K562 (cell line): Measurements from ENCODE around the gene PGM2L1. TPM values are rescaled to one million over a fixed set of nuclear protein-coding genes. Genes with fewer than 3 reads are reported as not detected.
A peak's percentile ranks its signal among the peaks of the same experiment; 100 is the strongest.

ENCODE experiments used
- KLF16 ChIP-seq: IDR thresholded peaks from 2 replicates; pipeline ENCODE4 v1.6.1; 2016; ENCODE audit warnings: antibody characterized with exemption
- MEF2D ChIP-seq: conservative IDR thresholded peaks from 2 replicates; pipeline ENCODE4 v1.6.1; 2016; ENCODE audit warnings: low read depth, missing genetic modification characterization, missing compliant biosample characterization
- NCOA4 ChIP-seq: fragments of 450-650 bp; IDR thresholded peaks from 2 replicates; pipeline ENCODE4 v1.6.1; 2018; ENCODE audit warnings: mild to moderate bottlenecking; ENCODE audit not compliant: partially characterized antibody
- PHB2 ChIP-seq: fragments of 450-650 bp; IDR thresholded peaks from 2 replicates; pipeline ENCODE4 v1.6.1; 2017; ENCODE audit warnings: low read depth
- RCOR1 ChIP-seq, 2 experiments: IDR thresholded peaks; 2 replicates each; pipeline ENCODE4 v1.6.1; 2012; ENCODE audit warnings: low read depth in 2 of 2, low read length in 2 of 2, borderline replicate concordance in 1 of 2, improper control_type of control experiment in 1 of 2
- RUNX1 ChIP-seq: sonication (generic); IDR thresholded peaks from 2 replicates; pipeline ENCODE4 v1.6.1; 2016; ENCODE audit warnings: antibody characterized with exemption, low read depth
- ZNF76 ChIP-seq: fragments of 250-450 bp; sonication (Bioruptor Pico); IDR thresholded peaks from 2 replicates; pipeline ENCODE4 v1.4.0; 2020; ENCODE audit warnings: mild to moderate bottlenecking, moderate library complexity, borderline replicate concordance
- polyA plus RNA-seq, 8 experiments: library from polyadenylated mRNA; depleted of rRNA in 4 of 8; stranded (reverse) in 5 of 8; unstranded in 3 of 8; fragments of >200 nt; fragmentation: Nextera tagmentation in 2 of 8; fragmentation: Illumina TruSeq in 1 of 8; extraction: Ambion mirVana in 2 of 8; extraction: Trizol in 1 of 8; gene quantifications; 2 replicates each; pipeline versions ENCODE4 v1.2.1 to v1.2.3, GENCODE V29; 2011 to 2014; ENCODE audit warnings: inconsistent platforms in 1 of 8, missing spikeins in 1 of 8
- total RNA-seq, 7 experiments: library from RNA; depleted of rRNA in 6 of 7; stranded (reverse); fragments of >200 nt in 6 of 7; fragmentation: Illumina TruSeq in 2 of 7; extraction: Trizol in 2 of 7; gene quantifications; 2 replicates each; pipeline versions ENCODE4 v1.2.1 to v1.2.3, GENCODE V29; 2011 to 2021; ENCODE audit warnings: low replicate concordance in 1 of 7
- TF ChIP-seq, protein P1 (sequence below): fragments of 250-450 bp; sonication (Bioruptor Pico); IDR thresholded peaks from 2 replicates; pipeline ENCODE4 v1.8.0; 2022; ENCODE audit warnings: inconsistent platforms
- TF ChIP-seq, protein P2 (sequence below): fragments of 200-600 bp; sonication (generic); IDR thresholded peaks from one replicate; pipeline ENCODE4 v1.6.1; 2012; ENCODE audit warnings: mild to moderate bottlenecking, low read depth, low read length, inconsistent platforms
- TF ChIP-seq, protein P3 (sequence below): fragments of 450-650 bp; formaldehyde crosslinking; IDR thresholded peaks from 2 replicates; pipeline ENCODE4 v1.4.0; 2020; ENCODE audit warnings: mild to moderate bottlenecking, moderate library complexity

PGM2L1 gene
- total and polyA plus RNA-seq, 9 of the 15 experiments (the other 6 are each of a cell fraction or from before 2014, with no cell fraction given) = 0.32 to 0.95 (median 0.63) TPM

DNA sequence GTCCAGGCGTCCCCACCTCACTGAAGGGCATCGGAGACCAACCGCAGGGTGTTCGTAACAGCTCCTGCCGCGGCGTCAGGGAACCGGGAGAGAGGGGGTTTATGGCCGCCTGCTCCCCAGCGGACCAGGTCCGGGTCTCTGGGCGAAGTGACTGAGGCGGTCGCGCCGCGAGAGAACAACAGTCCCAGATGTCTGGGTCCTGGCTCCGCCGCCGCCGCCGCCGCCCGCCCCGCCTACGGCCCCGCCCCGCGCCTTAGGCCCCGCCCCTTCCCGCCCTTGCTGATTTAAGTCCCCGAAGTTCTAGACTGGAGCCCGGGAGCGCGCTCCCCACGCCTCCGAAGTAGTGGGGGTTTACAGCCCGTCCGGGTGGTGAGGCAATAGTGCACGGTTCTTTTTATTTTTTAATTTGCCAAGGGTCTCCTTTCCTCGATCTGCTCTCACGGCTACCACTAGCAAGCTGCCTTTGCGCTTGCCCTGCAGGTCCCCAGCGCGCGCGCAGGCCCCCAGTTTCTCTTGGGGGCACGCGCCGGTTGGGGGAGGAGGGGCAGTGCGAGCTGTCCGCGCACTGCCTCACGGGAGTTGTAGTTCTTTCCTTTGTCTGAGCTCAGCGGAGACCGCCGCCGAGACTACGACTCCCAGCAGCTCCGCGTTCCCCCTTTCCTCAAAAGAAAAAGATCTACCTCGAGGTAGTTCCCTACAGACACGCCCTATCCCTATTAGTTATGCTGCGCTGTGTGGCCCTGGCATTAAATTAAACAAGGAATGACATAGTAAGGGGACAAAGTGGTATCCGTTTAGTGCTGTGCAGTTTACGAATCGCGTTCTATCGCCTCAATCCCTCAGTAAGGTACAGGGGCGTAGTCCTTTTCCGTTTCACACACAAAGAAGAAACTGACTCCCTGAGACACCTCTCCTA lies at the start of gene PGM2L1 (continued):
- TF ChIP-seq, protein P1, sequence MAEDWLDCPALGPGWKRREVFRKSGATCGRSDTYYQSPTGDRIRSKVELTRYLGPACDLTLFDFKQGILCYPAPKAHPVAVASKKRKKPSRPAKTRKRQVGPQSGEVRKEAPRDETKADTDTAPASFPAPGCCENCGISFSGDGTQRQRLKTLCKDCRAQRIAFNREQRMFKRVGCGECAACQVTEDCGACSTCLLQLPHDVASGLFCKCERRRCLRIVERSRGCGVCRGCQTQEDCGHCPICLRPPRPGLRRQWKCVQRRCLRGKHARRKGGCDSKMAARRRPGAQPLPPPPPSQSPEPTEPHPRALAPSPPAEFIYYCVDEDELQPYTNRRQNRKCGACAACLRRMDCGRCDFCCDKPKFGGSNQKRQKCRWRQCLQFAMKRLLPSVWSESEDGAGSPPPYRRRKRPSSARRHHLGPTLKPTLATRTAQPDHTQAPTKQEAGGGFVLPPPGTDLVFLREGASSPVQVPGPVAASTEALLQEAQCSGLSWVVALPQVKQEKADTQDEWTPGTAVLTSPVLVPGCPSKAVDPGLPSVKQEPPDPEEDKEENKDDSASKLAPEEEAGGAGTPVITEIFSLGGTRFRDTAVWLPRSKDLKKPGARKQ (CRISPR knock-in tag) = peak; percentile 66; the same call in 1 of the 2 replicates
- TF ChIP-seq, protein P2, sequence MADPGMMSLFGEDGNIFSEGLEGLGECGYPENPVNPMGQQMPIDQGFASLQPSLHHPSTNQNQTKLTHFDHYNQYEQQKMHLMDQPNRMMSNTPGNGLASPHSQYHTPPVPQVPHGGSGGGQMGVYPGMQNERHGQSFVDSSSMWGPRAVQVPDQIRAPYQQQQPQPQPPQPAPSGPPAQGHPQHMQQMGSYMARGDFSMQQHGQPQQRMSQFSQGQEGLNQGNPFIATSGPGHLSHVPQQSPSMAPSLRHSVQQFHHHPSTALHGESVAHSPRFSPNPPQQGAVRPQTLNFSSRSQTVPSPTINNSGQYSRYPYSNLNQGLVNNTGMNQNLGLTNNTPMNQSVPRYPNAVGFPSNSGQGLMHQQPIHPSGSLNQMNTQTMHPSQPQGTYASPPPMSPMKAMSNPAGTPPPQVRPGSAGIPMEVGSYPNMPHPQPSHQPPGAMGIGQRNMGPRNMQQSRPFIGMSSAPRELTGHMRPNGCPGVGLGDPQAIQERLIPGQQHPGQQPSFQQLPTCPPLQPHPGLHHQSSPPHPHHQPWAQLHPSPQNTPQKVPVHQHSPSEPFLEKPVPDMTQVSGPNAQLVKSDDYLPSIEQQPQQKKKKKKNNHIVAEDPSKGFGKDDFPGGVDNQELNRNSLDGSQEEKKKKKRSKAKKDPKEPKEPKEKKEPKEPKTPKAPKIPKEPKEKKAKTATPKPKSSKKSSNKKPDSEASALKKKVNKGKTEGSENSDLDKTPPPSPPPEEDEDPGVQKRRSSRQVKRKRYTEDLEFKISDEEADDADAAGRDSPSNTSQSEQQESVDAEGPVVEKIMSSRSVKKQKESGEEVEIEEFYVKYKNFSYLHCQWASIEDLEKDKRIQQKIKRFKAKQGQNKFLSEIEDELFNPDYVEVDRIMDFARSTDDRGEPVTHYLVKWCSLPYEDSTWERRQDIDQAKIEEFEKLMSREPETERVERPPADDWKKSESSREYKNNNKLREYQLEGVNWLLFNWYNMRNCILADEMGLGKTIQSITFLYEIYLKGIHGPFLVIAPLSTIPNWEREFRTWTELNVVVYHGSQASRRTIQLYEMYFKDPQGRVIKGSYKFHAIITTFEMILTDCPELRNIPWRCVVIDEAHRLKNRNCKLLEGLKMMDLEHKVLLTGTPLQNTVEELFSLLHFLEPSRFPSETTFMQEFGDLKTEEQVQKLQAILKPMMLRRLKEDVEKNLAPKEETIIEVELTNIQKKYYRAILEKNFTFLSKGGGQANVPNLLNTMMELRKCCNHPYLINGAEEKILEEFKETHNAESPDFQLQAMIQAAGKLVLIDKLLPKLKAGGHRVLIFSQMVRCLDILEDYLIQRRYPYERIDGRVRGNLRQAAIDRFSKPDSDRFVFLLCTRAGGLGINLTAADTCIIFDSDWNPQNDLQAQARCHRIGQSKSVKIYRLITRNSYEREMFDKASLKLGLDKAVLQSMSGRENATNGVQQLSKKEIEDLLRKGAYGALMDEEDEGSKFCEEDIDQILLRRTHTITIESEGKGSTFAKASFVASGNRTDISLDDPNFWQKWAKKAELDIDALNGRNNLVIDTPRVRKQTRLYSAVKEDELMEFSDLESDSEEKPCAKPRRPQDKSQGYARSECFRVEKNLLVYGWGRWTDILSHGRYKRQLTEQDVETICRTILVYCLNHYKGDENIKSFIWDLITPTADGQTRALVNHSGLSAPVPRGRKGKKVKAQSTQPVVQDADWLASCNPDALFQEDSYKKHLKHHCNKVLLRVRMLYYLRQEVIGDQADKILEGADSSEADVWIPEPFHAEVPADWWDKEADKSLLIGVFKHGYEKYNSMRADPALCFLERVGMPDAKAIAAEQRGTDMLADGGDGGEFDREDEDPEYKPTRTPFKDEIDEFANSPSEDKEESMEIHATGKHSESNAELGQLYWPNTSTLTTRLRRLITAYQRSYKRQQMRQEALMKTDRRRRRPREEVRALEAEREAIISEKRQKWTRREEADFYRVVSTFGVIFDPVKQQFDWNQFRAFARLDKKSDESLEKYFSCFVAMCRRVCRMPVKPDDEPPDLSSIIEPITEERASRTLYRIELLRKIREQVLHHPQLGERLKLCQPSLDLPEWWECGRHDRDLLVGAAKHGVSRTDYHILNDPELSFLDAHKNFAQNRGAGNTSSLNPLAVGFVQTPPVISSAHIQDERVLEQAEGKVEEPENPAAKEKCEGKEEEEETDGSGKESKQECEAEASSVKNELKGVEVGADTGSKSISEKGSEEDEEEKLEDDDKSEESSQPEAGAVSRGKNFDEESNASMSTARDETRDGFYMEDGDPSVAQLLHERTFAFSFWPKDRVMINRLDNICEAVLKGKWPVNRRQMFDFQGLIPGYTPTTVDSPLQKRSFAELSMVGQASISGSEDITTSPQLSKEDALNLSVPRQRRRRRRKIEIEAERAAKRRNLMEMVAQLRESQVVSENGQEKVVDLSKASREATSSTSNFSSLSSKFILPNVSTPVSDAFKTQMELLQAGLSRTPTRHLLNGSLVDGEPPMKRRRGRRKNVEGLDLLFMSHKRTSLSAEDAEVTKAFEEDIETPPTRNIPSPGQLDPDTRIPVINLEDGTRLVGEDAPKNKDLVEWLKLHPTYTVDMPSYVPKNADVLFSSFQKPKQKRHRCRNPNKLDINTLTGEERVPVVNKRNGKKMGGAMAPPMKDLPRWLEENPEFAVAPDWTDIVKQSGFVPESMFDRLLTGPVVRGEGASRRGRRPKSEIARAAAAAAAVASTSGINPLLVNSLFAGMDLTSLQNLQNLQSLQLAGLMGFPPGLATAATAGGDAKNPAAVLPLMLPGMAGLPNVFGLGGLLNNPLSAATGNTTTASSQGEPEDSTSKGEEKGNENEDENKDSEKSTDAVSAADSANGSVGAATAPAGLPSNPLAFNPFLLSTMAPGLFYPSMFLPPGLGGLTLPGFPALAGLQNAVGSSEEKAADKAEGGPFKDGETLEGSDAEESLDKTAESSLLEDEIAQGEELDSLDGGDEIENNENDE = no peak
- TF ChIP-seq ZNF76 (CRISPR knock-in tag) (peak; percentile 60; the same call in 1 of the 2 replicates), KLF16 (no peak), RUNX1 (no peak), MEF2D (tag) (no peak), NCOA4 (no peak), PHB2 (no peak), RCOR1 (IDR thresholded peaks at IDR 0.05; ENCODE audit: borderline replicate concordance in 1 of 2, low read depth in 2 of 2, low read length in 2 of 2) (no peak; a peak in 1 of 4 replicates)
- TF ChIP-seq, protein P3, sequence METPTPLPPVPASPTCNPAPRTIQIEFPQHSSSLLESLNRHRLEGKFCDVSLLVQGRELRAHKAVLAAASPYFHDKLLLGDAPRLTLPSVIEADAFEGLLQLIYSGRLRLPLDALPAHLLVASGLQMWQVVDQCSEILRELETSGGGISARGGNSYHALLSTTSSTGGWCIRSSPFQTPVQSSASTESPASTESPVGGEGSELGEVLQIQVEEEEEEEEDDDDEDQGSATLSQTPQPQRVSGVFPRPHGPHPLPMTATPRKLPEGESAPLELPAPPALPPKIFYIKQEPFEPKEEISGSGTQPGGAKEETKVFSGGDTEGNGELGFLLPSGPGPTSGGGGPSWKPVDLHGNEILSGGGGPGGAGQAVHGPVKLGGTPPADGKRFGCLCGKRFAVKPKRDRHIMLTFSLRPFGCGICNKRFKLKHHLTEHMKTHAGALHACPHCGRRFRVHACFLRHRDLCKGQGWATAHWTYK (CRISPR knock-in tag) = peak; percentile 56; the same call in 1 of the 2 replicates
